AG10803 (cell line): ENCODE results near the gene KRT33B.

Experiments
- DNase-seq: peaks from one replicate; pipeline ENCODE4 v3.0.0; 2010; ENCODE audit warnings: low read depth
- H3K4me3 ChIP-seq: 2 replicates; pipeline ENCODE4 v1.5.1; 2011; ENCODE audit warnings: mild to moderate bottlenecking, low read length, control low read depth
- TF ChIP-seq, protein P1 (sequence below): conservative IDR thresholded peaks from 2 replicates; pipeline ENCODE4 v1.5.1; 2011; ENCODE audit warnings: mild to moderate bottlenecking, low read length, control low read depth, inconsistent platforms

Gene KRT33B

DNA sequence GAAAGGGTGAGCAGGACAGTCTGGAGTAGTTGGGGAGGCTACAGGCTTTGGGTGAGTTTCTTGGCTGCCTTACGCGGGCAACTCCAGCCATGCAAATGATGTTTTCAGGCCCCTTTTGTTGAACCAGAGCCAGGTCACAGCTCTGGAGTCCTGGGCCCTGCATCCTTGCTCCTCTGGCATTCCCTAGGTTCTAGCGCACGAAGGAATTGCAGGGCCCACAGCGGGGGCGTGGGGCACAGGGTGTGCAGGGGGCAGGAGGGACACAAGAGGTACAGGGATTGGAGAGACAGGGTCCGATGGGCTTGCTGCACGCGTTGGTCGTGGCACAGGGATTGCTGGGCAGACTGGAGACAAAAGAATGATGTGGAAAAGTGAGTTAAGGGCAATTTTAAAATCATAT, 24.2 kb upstream of the KRT33B start:
- DNase-seq, result no peak
- no peak overlapping the region for H3K4me3 ChIP-seq
- TF ChIP-seq, protein P1, sequence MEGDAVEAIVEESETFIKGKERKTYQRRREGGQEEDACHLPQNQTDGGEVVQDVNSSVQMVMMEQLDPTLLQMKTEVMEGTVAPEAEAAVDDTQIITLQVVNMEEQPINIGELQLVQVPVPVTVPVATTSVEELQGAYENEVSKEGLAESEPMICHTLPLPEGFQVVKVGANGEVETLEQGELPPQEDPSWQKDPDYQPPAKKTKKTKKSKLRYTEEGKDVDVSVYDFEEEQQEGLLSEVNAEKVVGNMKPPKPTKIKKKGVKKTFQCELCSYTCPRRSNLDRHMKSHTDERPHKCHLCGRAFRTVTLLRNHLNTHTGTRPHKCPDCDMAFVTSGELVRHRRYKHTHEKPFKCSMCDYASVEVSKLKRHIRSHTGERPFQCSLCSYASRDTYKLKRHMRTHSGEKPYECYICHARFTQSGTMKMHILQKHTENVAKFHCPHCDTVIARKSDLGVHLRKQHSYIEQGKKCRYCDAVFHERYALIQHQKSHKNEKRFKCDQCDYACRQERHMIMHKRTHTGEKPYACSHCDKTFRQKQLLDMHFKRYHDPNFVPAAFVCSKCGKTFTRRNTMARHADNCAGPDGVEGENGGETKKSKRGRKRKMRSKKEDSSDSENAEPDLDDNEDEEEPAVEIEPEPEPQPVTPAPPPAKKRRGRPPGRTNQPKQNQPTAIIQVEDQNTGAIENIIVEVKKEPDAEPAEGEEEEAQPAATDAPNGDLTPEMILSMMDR, result no peak

GRCh38 chr17:41393294-41393693, 23.7 kb upstream of the KRT33B start:
- no peak overlapping the region for H3K4me3 ChIP-seq
- TF ChIP-seq, protein P1, result no peak
- DNase-seq, result no peak

- TF ChIP-seq, protein P1, result no peak
- H3K4me3 ChIP-seq, result no peak overlapping the region
- DNase-seq, result peak; percentile 42
These were observed 22.7 kb upstream of the KRT33B start for GRCh38 chr17:41392278-41392677.

DNA sequence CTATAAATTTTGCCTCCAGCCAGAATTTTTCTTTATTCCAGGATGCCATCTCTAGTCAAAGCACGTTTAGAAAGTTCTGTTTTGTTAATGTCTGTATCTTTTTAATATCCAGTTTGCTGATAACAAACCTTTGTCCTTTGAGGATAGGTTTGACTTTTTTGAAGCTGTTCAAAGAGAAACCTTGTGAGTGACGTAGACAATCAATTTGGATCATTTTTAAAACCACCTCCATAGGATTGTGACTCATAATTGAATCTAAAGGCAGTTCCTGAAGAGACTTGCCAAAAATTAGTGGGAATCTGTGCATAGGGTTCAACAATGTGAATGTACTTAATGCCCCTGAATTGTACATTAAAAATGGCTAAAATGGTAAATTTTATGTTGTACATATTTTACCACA, 21.9 kb upstream of the KRT33B start:
- TF ChIP-seq, protein P1, result no peak
- H3K4me3 ChIP-seq, result no peak overlapping the region
- DNase-seq, result no peak

DNA sequence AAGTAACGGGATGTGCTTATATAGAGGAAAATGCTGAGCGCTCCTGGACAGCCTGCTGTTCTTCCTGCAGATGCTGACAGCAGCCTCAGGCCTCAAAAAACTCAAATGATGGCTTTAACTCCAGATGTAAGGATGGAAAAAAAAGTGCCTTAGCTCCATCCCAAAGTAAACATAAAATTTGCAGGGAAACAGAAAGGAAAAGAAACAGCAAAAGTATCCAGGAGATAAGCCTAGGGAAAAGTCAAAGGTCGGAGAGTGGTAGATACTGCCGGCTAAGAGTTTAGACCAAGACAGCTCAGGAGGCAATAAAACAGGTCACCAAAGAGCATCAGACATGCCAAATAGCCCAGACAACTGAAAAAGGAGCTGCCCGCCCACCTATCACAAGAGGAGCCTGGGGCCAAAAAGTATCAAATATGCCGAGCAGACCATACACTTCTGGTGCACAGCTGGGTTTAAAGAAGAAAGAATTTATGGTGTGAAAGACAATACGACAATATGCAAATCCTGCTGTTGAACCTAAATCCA, 20.9 kb upstream of the KRT33B start:
- no peak overlapping the region for H3K4me3 ChIP-seq
- TF ChIP-seq, protein P1, result no peak
- no peak for DNase-seq

GRCh38 chr17:41387670-41388069, 18.1 kb upstream of the KRT33B start:
- TF ChIP-seq, protein P1, result no peak
- DNase-seq, result no peak

GRCh38 chr17:41386227-41386626, 16.6 kb upstream of the KRT33B start:
- TF ChIP-seq, protein P1, result no peak
- no peak overlapping the region for H3K4me3 ChIP-seq
- no peak for DNase-seq

More at GRCh38 chr17:41387670-41388069, 18.1 kb upstream of the KRT33B start:
- H3K4me3 ChIP-seq, result no peak overlapping the region
